B cell (primary cell): ENCODE data around the gene ARHGAP19.

Experiments
- EZH2 ChIP-seq: IDR thresholded peaks from 2 replicates; pipeline ENCODE4 v1.6.1; 2012; ENCODE audit warnings: borderline replicate concordance, low read depth, mild to moderate bottlenecking, moderate library complexity, low read length; ENCODE audit not compliant: insufficient read depth, poor library complexity, severe bottlenecking
- TF ChIP-seq, protein P1 (sequence below): fragments of 200-600 bp; IDR thresholded peaks from one replicate; pipeline ENCODE4 v1.8.0; 2022; ENCODE audit warnings: antibody characterized with exemption, mild to moderate bottlenecking

DNA sequence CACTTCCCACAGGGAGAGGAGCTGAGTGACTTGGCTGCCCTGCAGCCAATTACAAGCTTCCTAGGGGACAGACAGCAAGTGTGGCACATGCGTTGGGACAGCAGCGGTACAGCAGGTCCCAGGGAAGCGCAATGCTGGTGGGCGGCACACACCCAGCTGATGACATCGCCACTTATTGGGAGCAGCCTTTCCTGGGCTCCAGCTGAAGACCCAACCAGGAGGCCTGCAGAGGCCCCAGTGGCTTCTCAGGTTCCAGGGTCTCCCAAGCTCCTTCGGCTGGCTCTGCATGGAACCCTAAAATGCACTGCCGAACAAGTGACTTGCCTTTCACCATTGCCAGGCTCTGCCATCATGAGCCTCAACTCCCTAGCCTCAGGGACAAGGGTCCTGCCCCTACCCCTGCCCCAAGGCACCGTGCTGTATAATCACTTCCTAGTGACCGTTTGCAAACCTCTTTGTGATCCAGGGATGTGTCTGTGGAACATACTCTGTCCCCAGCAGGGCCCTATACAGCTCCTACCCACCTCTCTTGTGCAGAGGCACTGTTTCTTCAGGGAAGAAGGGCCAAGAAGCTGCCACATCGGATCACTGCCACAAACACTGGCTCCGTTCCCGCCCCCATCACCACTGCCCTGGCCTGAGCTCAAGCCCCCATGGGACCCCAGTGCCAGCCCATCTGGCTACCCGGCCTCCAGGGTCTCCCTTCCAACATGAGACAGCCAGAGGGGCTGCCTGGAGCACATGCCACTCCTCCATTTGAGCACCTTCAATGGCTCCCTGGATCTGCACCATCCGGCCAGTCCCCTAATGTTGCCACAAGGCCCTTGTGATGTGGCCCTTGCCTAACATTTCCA, 87.4 kb downstream of the ARHGAP19 start:
- TF ChIP-seq, protein P1, sequence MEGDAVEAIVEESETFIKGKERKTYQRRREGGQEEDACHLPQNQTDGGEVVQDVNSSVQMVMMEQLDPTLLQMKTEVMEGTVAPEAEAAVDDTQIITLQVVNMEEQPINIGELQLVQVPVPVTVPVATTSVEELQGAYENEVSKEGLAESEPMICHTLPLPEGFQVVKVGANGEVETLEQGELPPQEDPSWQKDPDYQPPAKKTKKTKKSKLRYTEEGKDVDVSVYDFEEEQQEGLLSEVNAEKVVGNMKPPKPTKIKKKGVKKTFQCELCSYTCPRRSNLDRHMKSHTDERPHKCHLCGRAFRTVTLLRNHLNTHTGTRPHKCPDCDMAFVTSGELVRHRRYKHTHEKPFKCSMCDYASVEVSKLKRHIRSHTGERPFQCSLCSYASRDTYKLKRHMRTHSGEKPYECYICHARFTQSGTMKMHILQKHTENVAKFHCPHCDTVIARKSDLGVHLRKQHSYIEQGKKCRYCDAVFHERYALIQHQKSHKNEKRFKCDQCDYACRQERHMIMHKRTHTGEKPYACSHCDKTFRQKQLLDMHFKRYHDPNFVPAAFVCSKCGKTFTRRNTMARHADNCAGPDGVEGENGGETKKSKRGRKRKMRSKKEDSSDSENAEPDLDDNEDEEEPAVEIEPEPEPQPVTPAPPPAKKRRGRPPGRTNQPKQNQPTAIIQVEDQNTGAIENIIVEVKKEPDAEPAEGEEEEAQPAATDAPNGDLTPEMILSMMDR, result no peak
- TF ChIP-seq EZH2, result no peak
